UCSD-AML1 (cell line): ENCODE results near the gene POLN.

Source experiments
- DNase-seq: peaks from one replicate; lab custom pipeline; 2025; ENCODE audit not compliant: unreplicated experiment; lab: John Stamatoyannopoulos, UW

POLN gene

DNA sequence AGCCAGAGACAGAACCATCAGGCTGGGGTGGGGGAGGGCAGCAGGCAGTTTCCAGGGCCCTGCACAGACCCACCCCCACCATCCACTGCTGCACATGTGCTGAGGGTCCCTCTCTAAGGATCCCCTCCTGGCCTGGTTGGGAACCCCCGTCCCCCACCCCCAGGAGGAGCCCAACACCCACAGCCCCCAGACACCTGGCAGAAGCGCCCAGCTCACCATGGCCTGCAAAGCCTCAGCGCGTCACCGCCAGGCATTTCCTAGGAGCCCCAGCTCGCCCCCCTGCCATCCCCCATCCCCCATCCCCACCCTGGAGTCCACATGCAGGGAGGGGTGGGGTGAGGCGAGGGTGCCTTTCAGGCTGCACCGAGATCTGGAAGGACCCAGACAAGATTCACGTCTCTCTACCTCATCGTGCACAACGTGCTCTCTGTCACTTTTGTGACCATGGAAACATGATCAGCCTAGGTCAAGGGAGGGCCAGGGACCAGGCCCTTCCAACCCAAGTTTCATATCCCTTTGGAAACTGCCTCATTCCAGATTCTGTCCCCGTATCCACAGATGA is 10.7 kb upstream of the POLN start:
- no peak for DNase-seq

GRCh38 chr4:2251795-2252529 is 10.0 kb upstream of the POLN start:
- DNase-seq, result no peak

- DNase-seq, result no peak
Observed at GRCh38 chr4:2251073-2251794, 9.3 kb upstream of the POLN start.

- DNase-seq, result no peak
Observed at GRCh38 chr4:2250357-2251072, 8.6 kb upstream of the POLN start.

DNA sequence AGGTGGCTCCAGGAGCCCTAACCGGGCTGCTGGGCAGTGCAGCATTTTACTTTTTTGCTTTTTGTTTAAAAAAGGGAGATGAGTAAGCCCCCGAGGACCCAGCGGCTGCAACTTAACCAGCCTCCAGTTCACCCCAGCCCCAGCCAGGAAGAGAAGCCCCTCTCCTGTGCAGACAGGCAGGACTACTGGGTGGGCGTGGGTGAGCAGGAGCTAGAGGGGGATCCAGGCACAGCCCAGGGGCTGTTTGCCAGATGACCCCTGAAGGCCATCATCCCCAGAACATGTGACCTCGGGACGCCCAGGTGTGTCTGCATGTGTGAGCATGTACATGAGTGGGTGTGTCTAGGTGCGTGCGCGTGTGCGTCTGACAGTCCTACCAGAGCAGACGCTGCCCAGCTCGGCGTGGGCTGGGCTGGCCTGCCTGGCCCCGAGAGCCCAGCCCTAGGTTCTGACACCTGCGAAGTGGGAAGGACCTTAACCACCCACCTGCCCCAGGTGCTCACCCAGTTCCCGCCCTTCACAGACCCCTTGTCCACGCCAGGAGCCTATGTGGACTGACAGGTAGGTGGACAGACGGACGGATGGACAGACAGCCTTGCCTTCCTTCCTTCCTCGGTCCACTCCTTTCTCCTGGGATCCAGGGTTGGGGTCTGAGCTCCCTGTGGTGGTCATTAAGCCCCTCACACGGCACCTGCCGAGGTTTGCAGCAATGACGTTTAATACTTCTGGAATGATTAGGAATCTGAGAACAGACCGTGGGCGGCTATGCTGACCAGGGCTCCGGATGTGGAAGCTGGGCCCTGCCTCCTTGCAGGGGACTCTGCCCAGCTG is 7.8 kb upstream of the POLN start:
- no peak for DNase-seq

GRCh38 chr4:2248821-2249261 is 6.9 kb upstream of the POLN start:
- no peak for DNase-seq

DNA sequence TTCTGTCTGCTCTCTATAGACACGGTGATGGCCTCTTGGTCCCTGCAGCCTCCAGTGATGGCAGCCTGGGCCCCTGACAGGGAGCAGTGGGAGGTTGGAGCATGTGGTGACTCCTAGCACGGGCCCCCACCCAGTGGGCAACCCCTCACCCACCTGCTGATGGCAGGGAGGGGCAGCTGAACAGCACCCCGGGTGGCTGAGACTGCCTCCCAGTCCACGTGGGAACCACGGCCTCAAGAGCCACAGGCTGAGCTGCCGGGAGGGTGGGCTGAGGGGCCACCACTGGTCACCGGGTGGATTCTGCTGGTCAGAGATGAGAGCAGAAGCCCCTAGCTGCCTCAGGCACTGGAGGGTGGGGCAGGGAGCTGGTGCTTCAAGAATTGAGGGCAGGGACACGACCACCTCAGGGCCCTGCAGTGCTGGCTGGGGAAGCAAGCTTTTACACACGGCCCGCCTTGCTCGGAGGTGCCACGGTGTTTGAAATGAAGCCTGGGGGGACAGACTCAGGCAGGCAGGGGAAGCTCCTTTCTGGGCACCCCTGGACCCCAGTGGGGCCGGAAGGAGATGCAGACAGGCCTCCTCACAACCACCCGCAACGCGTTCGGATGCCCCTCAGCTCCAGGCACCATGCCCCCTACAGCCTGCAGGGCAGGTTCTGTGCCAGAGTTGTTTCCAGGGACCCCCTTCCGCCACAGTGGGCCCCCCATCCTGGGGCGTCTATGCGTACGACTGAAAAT is 6.3 kb upstream of the POLN start:
- DNase-seq, result no peak

DNA sequence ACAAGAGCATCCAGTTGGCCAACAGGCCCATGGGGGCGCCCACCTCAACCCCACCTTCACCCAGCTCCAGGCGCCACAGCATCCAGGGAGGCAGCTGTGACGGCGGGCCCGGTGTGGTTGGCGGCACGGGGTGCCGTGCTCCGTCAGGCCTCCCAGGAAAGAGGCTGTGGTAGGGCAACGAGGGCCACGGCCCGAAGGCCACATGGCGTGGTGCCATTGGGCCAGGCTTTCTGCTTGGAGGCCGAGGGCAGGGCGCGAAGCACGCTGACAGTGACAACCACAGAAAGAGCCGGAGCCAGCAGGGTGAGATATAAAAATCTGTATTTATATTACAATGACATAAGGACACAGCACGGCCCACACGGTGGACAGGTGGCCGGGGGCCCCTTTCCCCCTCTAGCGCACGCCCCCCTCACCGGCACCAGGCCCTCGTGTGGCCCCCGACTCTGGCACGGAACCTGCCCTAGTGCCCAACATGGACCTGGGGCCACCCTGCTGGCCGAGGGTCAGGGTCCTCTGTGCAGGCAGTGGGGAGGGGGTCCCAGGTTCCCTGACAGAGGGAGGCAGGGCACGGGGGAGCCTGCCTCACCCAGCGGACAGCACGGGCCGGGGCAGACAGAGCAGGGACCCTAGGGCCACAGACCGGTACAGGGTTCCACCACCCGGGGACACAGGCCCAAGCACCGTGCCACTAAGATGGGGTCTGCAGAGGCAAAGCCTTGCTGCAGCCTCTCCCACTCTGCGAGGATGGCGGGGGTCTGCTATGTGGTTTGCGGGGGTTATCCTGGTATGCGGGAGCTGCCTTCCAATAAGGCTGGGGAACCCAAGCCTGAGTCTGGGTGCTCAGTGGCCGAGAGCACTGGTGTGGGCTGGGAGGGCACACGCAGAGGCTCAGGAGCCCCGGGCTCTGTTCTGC is 5.5 kb upstream of the POLN start:
- DNase-seq, result no peak

DNA sequence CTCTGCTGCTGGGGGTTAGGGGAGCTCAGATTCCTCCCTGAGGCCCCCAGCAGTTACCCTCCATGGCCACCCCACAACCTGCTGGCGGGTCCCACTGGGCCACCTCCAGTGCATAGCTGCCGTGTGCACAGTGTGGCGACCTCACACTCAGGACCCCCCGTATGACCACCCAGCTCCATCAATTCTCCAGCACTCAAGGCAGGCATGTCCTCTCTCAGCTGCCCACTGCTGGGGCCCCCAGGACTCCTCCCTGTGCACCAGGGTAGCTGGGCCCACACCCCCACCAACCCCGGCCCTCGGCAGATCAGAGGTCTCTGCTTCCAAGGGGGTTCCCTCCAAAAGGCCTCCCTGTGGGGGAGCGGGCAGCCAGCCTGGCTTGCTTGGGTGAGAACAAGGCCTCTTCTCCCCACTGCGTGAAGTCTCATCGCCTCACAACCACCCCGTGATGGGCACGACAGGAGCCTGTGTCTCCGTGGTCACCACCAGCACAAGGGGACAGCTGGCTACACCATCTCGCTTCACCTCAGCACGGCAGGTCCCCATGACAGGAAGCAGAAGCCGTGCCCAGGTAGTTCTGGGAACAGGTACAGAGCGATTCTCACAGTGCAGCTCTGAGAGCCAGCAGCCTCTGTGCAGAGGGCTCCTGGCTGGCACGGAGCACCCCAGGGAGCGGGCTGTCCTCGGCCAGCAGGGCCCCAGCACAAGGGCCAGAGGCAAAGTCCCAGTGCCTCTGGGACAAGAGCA is 4.6 kb upstream of the POLN start:
- no peak for DNase-seq

DNA sequence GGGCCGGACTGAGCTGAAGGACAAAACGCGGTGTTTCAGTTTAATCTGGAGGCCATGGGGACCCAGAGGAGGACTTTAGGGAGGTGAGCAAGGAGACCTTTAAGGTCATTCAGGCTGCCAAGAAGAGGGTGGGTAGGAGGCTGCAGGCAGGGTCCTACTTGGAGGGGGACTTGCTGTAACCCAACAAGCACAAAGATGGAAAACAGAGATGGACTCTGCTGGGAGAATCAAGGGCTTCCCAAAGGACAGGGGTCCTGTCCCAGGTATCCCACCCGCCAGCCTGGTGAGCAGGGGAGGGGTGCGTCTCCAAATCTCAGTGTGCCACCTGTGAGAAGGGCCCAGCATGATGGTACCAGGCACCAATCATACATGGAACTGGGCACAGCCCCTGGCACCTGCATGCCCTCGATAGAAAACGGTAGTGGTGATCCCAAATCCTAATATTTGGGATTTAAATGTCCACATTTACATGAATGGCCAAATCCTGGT is 3.9 kb upstream of the POLN start:
- no peak for DNase-seq

DNA sequence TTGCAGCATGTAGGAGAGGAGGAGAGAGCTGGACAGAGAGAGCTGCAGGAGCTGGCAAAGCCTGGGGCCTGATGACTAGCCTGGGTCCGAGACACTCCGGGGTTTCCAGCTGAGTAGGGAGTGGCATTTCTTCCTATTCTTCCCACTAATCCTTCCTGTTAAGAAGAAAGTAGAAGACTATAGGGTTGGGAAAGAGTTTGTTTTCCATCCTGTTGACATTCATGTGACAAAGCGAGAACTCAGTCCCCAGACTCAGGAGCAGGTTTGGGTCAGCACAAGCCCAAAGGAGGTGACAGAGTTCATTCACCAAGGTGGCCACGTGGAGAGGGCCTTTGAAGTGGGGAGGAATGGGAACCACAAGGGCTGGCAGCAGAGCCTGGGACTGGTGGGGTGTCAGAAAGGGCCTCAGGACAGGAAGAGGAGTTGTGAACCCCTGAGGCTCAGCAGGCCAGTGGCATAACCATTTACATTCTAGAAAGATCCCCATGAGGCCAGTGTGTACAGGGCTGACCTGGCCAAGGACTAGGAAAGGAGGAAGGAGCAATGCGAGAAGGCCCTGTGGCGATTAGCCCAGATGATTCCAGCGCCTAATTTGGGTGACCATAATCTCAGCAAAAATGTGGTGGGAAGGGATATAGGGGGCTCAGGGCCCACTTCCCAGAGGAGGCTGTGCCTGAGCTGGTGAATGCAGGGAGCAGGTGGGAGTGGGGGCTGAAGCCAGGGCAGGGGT is 3.3 kb upstream of the POLN start:
- DNase-seq, result no peak

DNA sequence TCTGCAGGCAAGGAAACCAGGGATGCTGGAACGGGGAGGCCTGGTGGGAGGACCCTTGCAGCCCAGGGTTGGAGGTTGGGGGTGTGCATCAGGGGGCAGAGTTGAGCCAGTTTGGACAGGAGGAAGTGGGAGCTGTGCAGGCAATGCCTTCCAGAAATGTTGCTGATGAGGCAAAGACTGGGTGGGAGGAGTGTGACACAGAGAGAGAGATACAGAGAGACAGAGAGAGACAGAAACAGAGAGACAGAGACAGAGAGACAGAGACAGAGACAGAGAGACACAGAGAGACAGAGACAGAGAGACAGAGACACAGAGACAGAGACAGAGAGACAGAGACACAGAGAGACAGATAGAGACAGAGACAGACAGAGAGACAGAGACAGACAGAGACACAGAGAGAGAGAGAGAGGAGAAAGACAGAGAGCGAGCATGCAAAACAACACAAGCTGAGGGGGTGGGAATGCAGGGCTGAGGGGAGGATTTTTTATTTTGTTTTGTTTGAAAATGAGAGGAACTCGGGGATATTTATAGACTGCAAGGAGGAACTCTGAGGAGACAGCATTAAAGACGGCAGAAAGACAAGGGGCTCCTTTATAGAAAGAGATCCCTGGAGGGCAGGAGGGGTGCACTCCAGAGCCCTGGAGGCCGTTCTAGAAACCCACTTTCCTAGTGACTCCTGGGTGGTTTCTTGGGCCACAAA is 1.9 kb upstream of the POLN start:
- DNase-seq, result peak; percentile 57

DNA sequence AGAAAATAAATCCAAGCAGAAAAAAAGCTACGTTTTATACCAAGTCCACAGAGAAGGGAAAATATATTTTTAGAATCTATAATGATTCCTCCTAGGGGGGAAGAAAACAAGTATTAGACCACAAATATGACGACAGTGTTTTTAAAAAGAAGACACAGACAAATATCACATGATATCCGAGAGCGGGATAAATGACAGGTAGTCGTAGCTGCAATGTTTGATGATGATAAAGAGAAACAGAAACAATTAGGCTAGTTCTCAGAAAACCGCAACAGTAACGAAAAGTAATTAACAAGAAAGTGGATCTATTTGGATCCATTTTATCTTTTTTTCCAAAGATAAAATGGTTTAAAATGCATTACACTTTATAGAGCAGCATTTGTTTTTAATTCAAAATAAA is 918 bp downstream of the POLN start:
- DNase-seq, result no peak

- DNase-seq, result no peak
Observed at GRCh38 chr4:2236944-2237666, 4.8 kb downstream of the POLN start.

- DNase-seq, result no peak
Observed at GRCh38 chr4:2231082-2231481, 10.8 kb downstream of the POLN start.

GRCh38 chr4:2226261-2226660 is 15.7 kb downstream of the POLN start:
- no peak for DNase-seq
